HTR-8/SVneo (cell line): ENCODE results near the gene GNPDA1.

Experiments
- DNase-seq: peaks from one replicate; pipeline ENCODE4 v3.0.0; 2011; ENCODE audit warnings: low spot score, mixed read lengths; ENCODE audit not compliant: insufficient read length
- FAIRE-seq: peaks from 2 replicates; lab custom pipeline; 2011; peaks lifted over from hg19 to GRCh38; lab: Jason Lieb, UNC

The GNPDA1 gene

GRCh38 chr5:141960018-141960417, 52.8 kb downstream of the GNPDA1 start:
- DNase-seq (no peak), FAIRE-seq (no peak)

GRCh38 chr5:141958546-141959172, 54.2 kb downstream of the GNPDA1 start:
- FAIRE-seq: no peak
- no peak for DNase-seq

GRCh38 chr5:141958113-141958512, 54.7 kb downstream of the GNPDA1 start, which contains the start of gene PCDH12:
Gene PCDH12 (minus strand): TSS chr5:141958202. CDS start chr5:141957851, 351 bp downstream.
- DNase-seq: no peak
- FAIRE-seq: no peak

GRCh38 chr5:141957367-141957996, 55.3 kb downstream of the GNPDA1 start:
- FAIRE-seq (no peak), DNase-seq (no peak)

GRCh38 chr5:141954194-141954593, 58.6 kb downstream of the GNPDA1 start:
- no peak for FAIRE-seq
- DNase-seq: no peak

- DNase-seq: no peak
- FAIRE-seq: no peak
These were observed 60.8 kb downstream of the GNPDA1 start for GRCh38 chr5:141952020-141952419.

- no peak for DNase-seq
These were observed 61.5 kb downstream of the GNPDA1 start for GRCh38 chr5:141951332-141951781.

More at GRCh38 chr5:141951332-141951781, 61.5 kb downstream of the GNPDA1 start:
- FAIRE-seq: peak; percentile 38
